NOMO-1 (cell line): ENCODE results near the gene CCDC54.

Experiments
- DNase-seq, 2 experiments: peaks; one replicate each; lab custom pipeline; 2025; ENCODE audit not compliant: unreplicated experiment in 2 of 2; lab: John Stamatoyannopoulos, UW

Gene CCDC54

GRCh38 chr3:107387555-107387954, 10.3 kb downstream of the CCDC54 start:
- no peak for DNase-seq

GRCh38 chr3:107392549-107393165, 15.4 kb downstream of the CCDC54 start:
- no peak for DNase-seq

- no peak for DNase-seq
Measured at GRCh38 chr3:107394502-107394901, 17.3 kb downstream of the CCDC54 start.

- no peak for DNase-seq
Measured at GRCh38 chr3:107395066-107395465, 17.8 kb downstream of the CCDC54 start.

- no peak for DNase-seq
Measured at GRCh38 chr3:107401301-107401700, 24.1 kb downstream of the CCDC54 start.

- DNase-seq = no peak
Measured at GRCh38 chr3:107402214-107402613, 25.0 kb downstream of the CCDC54 start.

- no peak for DNase-seq
Measured at GRCh38 chr3:107404727-107405469, 27.7 kb downstream of the CCDC54 start.

- DNase-seq = no peak
Measured at GRCh38 chr3:107407355-107407754, 30.1 kb downstream of the CCDC54 start.

- DNase-seq = no peak
Measured at GRCh38 chr3:107408513-107408912, 31.3 kb downstream of the CCDC54 start.

- no peak for DNase-seq
Measured at GRCh38 chr3:107409365-107409764, 32.1 kb downstream of the CCDC54 start.

GRCh38 chr3:107410606-107411005, 33.4 kb downstream of the CCDC54 start:
- DNase-seq = no peak

- no peak for DNase-seq
Measured at GRCh38 chr3:107411056-107411455, 33.8 kb downstream of the CCDC54 start.

GRCh38 chr3:107411779-107412178, 34.5 kb downstream of the CCDC54 start:
- DNase-seq = no peak

- no peak for DNase-seq
Measured at GRCh38 chr3:107412376-107412775, 35.1 kb downstream of the CCDC54 start.

GRCh38 chr3:107413264-107413663, 36.0 kb downstream of the CCDC54 start:
- DNase-seq = no peak

- no peak for DNase-seq
Measured at GRCh38 chr3:107414325-107414964, 37.2 kb downstream of the CCDC54 start.

- DNase-seq = no peak
Measured at GRCh38 chr3:107416138-107416537, 38.9 kb downstream of the CCDC54 start.

- DNase-seq = no peak
Measured at GRCh38 chr3:107416886-107417285, 39.6 kb downstream of the CCDC54 start.

- peak; percentile 45 to 81 for DNase-seq
Measured at GRCh38 chr3:107421170-107421792, 44.0 kb downstream of the CCDC54 start.

- DNase-seq = no peak
Measured at GRCh38 chr3:107421881-107422280, 44.6 kb downstream of the CCDC54 start.

GRCh38 chr3:107425033-107425432, 47.8 kb downstream of the CCDC54 start:
- peak; percentile 67 to 92 for DNase-seq

- DNase-seq = no peak
Measured at GRCh38 chr3:107426223-107426622, 49.0 kb downstream of the CCDC54 start.
